ENCODE results near the gene ST7. TPM values are rescaled to one million over a fixed set of nuclear protein-coding genes. Genes with fewer than 3 reads are reported as not detected.
A peak's percentile ranks its signal among the peaks of the same experiment; 100 is the strongest.

ST7 gene
- total RNA-seq, 1 donor from 2014 or later, result 39.3 TPM

DNA sequence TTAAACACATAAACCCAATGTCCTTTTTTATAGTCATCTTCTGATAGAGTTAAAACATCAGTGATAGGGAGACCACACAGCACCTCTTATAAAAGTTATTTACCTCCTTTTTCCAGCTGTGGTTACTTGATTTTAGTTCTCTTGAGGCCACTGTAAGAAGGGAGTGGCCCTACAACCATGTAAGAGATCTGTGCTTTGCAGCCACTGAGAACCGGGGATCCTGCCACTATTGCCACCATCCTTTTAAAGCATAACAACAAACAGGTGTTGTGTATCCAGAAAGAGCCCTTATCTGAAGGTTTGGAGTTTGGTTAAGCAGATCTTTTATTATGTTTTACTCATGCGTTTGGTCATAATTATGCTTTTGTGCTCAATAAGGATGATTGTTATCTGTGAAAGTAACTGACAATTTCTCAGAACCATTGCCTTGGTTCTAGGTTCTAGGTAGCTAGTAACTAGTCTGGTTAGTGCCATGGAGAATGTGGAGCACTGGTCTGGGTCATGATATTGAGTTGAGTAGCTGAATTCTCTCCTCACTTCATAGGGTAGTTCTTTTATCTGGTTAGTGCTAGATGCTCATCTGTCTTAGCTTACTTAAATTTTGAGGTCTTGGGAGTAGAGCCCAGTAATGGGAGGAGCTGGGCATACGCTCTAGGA, 56.5 kb downstream of the ST7 start:
- Histone ChIP-seq H2AFZ (ENCODE audit: low read depth, low read length) (no peak overlapping the region), H3K4me2 (ENCODE audit: low read length) (peak overlapping the region; percentile 30), H3K36me3 (ENCODE audit: insufficient read depth, low read length) (no peaks in the 10 kb centered on the region), H4K20me1 (ENCODE audit: insufficient read depth, low read length) (peaks cover 5% of the 10 kb centered on the region), H3K4me3 (ENCODE audit: insufficient read depth, low read depth, low read length) (no peak overlapping the region), H3K4me1 (ENCODE audit: insufficient read depth, low read length) (peaks cover 26% of the 10 kb centered on the region), H3K27ac (ENCODE audit: low read depth, low read length) (no peak overlapping the region), H3K27me3 (ENCODE audit: insufficient read depth, low read length) (no peaks in the 10 kb centered on the region), H3K79me2 (ENCODE audit: insufficient read depth, low read length) (peaks cover 45% of the 10 kb centered on the region), H3K9ac (ENCODE audit: low read length) (no peak overlapping the region), H3K9me3 (ENCODE audit: insufficient read depth, low read depth, low read length) (no peaks in the 10 kb centered on the region)
- TF ChIP-seq CTCF (IDR thresholded peaks at IDR 0.05; ENCODE audit: insufficient read depth, low read depth, low read length) (no peak), EZH2 (IDR thresholded peaks at IDR 0.05; ENCODE audit: insufficient read depth, low read length) (no peak)
- DNase-seq (ENCODE audit: low read depth) (no peak), FAIRE-seq (no peak)
- Mint-ChIP-seq H3K9me3 (ENCODE audit: unreplicated experiment) (no peaks in the 10 kb centered on the region), H3K4me3 (ENCODE audit: unreplicated experiment) (no peak overlapping the region), H3K27ac (ENCODE audit: unreplicated experiment) (peak overlapping the region; percentile 73), H3K27me3 (ENCODE audit: low read depth, unreplicated experiment) (no peaks in the 10 kb centered on the region), H3K4me1 (ENCODE audit: low read depth, unreplicated experiment) (peaks cover 66% of the 10 kb centered on the region), H3K36me3 (ENCODE audit: low read depth, unreplicated experiment) (peaks cover 2% of the 10 kb centered on the region)

DNA sequence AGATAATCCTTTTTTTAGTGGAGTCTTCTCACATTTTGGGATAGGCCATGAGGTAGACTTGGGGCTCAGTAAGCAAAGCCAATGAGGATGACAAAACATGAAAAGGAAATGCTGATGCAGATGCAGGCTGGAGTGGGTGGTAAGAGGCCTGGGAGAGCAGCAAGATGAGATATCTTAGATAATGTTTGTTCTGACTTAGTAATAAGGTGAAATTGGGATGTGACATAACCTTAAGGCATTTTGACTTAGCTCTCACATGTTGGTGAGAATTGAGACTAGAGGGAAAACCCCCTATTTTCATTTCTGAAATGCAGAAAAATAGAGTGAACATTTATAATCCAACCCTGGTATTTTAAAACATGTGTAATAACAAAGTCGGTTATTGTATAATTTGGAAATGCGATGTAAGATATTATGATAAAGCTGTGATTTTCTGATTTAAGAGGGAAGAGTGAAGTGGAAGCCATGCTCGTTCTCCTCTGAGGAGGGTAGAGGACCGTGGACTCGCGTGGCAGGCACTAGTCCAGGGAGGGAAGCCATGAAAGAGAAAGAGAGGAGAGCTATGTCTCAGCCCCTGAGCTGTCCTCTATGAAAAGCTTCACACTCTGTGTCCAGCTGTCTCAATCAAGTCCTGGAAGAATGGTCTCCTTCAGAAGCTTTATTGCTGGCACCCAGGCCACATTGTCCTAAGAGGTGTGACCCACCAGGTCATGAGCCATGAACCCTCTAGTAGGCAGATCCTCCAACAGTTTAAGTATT, 57.3 kb downstream of the ST7 start:
- no peaks in the 10 kb centered on the region for H3K9me3 Mint-ChIP-seq (ENCODE audit: unreplicated experiment)
- H3K4me2 ChIP-seq (ENCODE audit: low read length), result peak overlapping the region; percentile 19

More for the DNA sequence above, 57.3 kb downstream of the ST7 start:
- TF ChIP-seq EZH2 (IDR thresholded peaks at IDR 0.05; ENCODE audit: insufficient read depth, low read length), result no peak
- no peak for TF ChIP-seq CTCF (IDR thresholded peaks at IDR 0.05; ENCODE audit: insufficient read depth, low read depth, low read length)
- Mint-ChIP-seq H3K4me1 (ENCODE audit: low read depth, unreplicated experiment) (peaks cover 68% of the 10 kb centered on the region), H3K27ac (ENCODE audit: unreplicated experiment) (peak overlapping the region; percentile 77), H3K4me3 (ENCODE audit: unreplicated experiment) (peak overlapping the region; percentile 17), H3K36me3 (ENCODE audit: low read depth, unreplicated experiment) (peaks cover 2% of the 10 kb centered on the region), H3K27me3 (ENCODE audit: low read depth, unreplicated experiment) (no peaks in the 10 kb centered on the region)
- Histone ChIP-seq H3K9ac (ENCODE audit: low read length) (no peak overlapping the region), H2AFZ (ENCODE audit: low read depth, low read length) (no peak overlapping the region), H3K79me2 (ENCODE audit: insufficient read depth, low read length) (peaks cover 45% of the 10 kb centered on the region), H3K9me3 (ENCODE audit: insufficient read depth, low read depth, low read length) (no peaks in the 10 kb centered on the region), H3K4me1 (ENCODE audit: insufficient read depth, low read length) (peaks cover 21% of the 10 kb centered on the region), H3K27me3 (ENCODE audit: insufficient read depth, low read length) (no peaks in the 10 kb centered on the region), H3K36me3 (ENCODE audit: insufficient read depth, low read length) (no peaks in the 10 kb centered on the region), H3K27ac (ENCODE audit: low read depth, low read length) (no peak overlapping the region), H3K4me3 (ENCODE audit: insufficient read depth, low read depth, low read length) (no peak overlapping the region), H4K20me1 (ENCODE audit: insufficient read depth, low read length) (peaks cover 5% of the 10 kb centered on the region)
- no peak for FAIRE-seq
- peak; percentile 51 for DNase-seq (ENCODE audit: low read depth)
